AG04449 (cell line): Measurements from ENCODE around the gene AFF3.
"Not testable (repeated sequence)": the region's sequence is repeated elsewhere in the genome, so short reads cannot be mapped to it uniquely, and the experiment has no call there.

Experiments
- CTCF ChIA-PET: fragments of 350-600 bp; formaldehyde crosslinking; extraction: SDS; loops from one replicate; lab custom pipeline; 2021; ENCODE audit warnings: antibody characterized with exemption; lab: Yijun Ruan, JAX
- POLR2A ChIA-PET: fragments of 400-600, 350-600 bp; formaldehyde crosslinking; extraction: SDS; loops from one replicate; lab custom pipeline; 2020; ENCODE audit warnings: antibody characterized with exemption, inconsistent platforms; lab: Yijun Ruan, JAX
- DNase-seq: peaks from one replicate; pipeline ENCODE4 v3.0.0-alpha.2; 2010; ENCODE audit warnings: low read depth, low spot score
- H3K4me3 ChIP-seq: 2 replicates; pipeline ENCODE4 v1.5.1; 2011; ENCODE audit warnings: low read depth, mild to moderate bottlenecking, control low read depth, low read length
- TF ChIP-seq, protein P1 (sequence below): IDR thresholded peaks from one replicate; pipeline ENCODE4 v1.5.1; 2011; ENCODE audit warnings: mild to moderate bottlenecking, moderate library complexity, low read length, control low read depth, inconsistent platforms; ENCODE audit not compliant: insufficient read depth; ENCODE audit errors: missing control alignments

The AFF3 gene

DNA sequence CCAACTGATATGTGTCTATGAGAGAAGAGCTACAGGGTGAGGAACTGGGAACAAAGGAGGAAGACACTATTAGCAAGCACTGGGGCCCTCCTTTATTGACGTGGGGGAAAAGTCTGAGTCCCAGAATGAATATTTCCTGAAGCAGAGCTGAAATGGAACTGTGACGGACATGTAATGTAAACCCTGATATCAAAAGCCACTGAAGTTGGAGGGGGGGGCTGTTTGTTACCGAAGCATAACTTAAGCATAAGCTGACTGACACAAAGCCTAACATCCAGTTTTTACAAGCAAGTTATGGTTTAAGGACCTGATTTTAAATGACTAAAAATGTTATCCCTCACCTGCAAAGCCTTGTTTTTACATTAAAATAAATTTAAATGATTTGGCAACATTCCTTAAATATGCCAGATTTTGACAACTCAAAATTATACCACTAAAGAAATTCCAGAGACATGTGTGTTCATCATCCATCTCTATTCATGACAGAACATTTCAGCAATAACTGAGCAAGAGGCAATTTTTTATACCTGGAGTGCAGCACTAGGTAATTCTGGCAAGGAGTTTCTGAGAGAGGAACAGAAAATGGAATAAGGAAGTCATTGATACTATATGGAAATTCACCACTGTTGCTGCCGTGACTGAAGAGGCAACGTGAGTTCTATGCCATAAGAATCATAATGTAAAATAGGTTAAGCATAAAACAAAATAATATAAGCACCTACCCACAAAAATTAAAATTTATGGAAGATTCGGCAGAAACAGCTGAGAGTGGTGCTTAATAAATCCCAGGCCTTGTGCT is 186.0 kb downstream of the AFF3 start:
- POLR2A ChIA-PET = no interaction called here
- no peak overlapping the region for H3K4me3 ChIP-seq
- CTCF ChIA-PET = no interaction called here
- no peak for DNase-seq
- TF ChIP-seq, protein P1, sequence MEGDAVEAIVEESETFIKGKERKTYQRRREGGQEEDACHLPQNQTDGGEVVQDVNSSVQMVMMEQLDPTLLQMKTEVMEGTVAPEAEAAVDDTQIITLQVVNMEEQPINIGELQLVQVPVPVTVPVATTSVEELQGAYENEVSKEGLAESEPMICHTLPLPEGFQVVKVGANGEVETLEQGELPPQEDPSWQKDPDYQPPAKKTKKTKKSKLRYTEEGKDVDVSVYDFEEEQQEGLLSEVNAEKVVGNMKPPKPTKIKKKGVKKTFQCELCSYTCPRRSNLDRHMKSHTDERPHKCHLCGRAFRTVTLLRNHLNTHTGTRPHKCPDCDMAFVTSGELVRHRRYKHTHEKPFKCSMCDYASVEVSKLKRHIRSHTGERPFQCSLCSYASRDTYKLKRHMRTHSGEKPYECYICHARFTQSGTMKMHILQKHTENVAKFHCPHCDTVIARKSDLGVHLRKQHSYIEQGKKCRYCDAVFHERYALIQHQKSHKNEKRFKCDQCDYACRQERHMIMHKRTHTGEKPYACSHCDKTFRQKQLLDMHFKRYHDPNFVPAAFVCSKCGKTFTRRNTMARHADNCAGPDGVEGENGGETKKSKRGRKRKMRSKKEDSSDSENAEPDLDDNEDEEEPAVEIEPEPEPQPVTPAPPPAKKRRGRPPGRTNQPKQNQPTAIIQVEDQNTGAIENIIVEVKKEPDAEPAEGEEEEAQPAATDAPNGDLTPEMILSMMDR = no peak

DNA sequence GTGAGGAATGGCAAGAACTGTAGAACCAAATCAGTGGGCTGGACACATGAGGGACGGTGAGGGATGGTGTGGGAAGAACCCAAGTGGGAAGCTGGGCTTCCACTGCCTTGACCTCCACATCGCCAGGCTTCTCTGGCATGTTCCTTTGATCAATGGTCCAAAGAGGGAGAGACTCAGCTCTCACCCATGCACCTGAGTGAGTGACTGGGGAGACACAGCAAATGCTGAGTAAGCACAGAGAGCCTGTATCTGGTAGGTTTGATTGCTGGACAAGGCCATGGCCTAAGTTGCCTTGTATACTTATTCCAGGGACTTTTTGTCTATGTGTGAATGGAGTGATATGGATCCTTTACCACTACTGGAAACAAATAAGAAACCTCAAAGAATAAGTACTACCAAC is 188.6 kb downstream of the AFF3 start:
- POLR2A ChIA-PET = no interaction called here
- CTCF ChIA-PET = no interaction called here

DNA sequence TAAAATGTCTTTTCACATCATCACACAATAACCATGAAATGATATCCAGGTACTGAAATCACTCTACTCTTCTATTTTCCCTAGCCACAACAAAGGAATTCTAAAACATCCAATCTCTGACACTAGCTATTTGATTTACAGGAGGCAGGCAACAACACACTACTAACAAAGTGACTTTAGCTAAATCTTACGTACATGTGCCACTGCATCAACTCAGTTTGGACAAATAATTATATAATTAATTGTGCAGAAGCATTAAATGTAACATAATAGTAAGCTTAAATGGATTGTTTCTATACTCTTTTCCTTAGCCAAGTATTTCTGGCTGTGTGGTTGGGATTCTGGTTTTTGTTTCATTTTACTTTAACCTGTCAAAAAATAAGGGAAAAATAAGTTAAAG is 192.4 kb downstream of the AFF3 start:
- DNase-seq = no peak
- ChIA-PET CTCF (interaction anchor here (1.4 kb wide), 1 partner anchor 311 kb away, joined by 3 read pairs; no protein-coding TSS in a partner anchor), POLR2A (no interaction called here)
- TF ChIP-seq, protein P1 = no peak
- H3K4me3 ChIP-seq = no peak overlapping the region

More for the DNA sequence above, 188.6 kb downstream of the AFF3 start:
- no peak for DNase-seq
- TF ChIP-seq, protein P1 = no peak
- H3K4me3 ChIP-seq = no peak overlapping the region

DNA sequence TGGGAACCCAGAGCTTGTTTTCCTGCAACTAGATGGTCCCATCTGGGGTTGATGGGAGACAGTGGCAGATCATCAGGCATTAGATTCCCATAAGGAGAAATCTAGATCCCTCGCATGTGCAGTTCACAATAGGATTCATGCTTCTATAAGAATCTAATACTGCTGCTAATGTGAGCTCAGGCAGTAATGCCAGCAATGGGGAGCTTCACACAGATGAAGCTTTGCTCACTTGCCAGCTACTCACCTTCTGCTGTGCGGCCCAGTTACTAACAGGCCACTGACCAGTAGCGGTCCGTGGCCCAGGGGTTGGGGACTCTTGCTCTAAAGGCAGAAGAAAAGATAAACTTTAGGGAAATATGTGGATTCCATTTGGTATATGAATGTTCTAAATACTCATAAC is 192.9 kb downstream of the AFF3 start:
- H3K4me3 ChIP-seq = no peak overlapping the region
- TF ChIP-seq, protein P1 = no peak
- ChIA-PET CTCF (interaction anchor here (0.8 to 1.4 kb wide), 2 partner anchors 23 to 311 kb away, joined by 3 read pairs; no protein-coding TSS in a partner anchor), POLR2A (no interaction called here)
- DNase-seq = no peak

DNA sequence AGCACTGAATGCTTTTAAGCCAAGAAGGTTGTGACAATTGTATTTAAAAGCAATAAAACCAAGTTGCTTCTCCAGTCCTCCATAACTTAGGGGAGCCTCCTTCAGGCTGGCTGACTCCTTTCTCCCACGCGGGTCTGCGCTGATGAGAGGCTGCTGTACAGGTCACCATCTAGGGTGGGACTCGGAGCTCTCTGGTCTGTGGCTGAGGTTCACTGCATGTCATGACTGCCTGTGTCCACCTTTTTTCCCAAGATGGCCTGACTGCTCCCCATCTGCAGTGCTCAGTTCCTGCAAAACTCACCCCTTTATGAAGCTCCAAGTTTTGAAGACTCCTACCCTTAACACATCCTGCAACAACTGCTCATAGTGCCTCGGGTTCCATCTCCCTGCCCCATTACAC is 194.4 kb downstream of the AFF3 start:
- H3K4me3 ChIP-seq = no peak overlapping the region
- ChIA-PET POLR2A (no interaction called here), CTCF (no interaction called here)
- TF ChIP-seq, protein P1 = no peak
- no peak for DNase-seq

DNA sequence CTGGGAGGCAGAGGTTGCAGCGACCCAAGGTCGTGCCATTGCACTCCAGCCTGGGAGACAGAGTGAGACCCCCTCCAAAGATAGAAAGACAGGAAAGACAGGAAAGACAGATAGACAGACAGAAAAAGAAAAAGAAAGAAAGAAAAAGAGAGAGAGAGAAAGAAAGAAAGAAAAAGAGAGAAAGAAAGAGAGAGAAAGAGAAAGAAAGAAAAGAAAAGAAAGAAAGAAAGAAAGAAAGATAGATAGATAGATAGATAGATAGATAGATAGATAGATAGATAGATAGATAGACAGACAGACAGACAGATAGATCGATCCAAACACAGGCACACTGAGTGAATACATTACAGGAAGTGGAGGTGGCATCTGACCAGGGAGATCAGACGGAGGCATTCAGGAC is 195.0 kb downstream of the AFF3 start:
- CTCF ChIA-PET, POLR2A ChIA-PET, H3K4me3 ChIP-seq, DNase-seq: not testable (repeated sequence)

DNA sequence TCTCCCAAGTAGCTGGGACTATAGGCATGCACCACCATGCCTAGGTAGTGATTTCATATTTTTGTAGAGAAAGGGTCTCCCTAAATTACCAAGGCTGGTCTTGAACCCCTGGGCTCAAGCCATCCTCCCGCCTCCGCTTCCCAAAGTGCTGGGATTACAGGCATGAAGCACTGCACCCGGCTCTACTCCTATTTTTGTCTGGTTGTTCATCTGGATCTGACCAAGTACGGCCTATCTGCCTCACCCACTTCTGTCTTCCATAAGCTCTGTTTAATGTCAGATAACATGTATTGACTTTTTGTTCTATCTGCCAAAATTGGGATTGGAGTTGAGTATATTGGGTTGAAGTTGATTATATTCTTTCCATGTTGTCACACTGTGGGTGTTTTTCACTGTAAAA is 198.4 kb downstream of the AFF3 start:
- ChIA-PET CTCF (interaction anchor here (0.8 to 1.5 kb wide), 3 partner anchors 15 to 318 kb away, joined by 3 to 5 read pairs (median 3); no protein-coding TSS in a partner anchor), POLR2A (no interaction called here)
- no peak for DNase-seq

More for the DNA sequence above, 198.4 kb downstream of the AFF3 start:
- H3K4me3 ChIP-seq = no peak overlapping the region
- TF ChIP-seq, protein P1 = no peak
